Activated T-helper 17 cell treated with anti-CD3 and anti-CD28 coated beads, Interleukin-2, amount 50 U/mL, for 72 hours (primary cell): ENCODE results near the gene EYA2. TPM values are rescaled to one million over a fixed set of nuclear protein-coding genes. Genes with fewer than 3 reads are reported as not detected.

Experiments used
- ATAC-seq: fragments of 150-1000 bp; cut with Tn5 transposase; replicated peaks from 2 replicates; pipeline ENCODE4 v1.10.0; 2021; ENCODE audit warnings: mild to moderate bottlenecking, moderate library complexity
- H3K27ac Mint-ChIP-seq: one replicate; pipeline ENCODE4 v1.8.0; 2022; ENCODE audit warnings: mixed read lengths
- H3K27me3 Mint-ChIP-seq: one replicate; pipeline ENCODE4 v1.8.0; 2022; ENCODE audit warnings: mixed read lengths
- H3K36me3 Mint-ChIP-seq: one replicate; pipeline ENCODE4 v1.8.0; 2022; ENCODE audit warnings: low read depth, mild to moderate bottlenecking, mixed read lengths
- H3K4me1 Mint-ChIP-seq: one replicate; pipeline ENCODE4 v1.8.0; 2022; ENCODE audit warnings: mixed read lengths
- H3K4me3 Mint-ChIP-seq: one replicate; pipeline ENCODE4 v1.8.0; 2022; ENCODE audit warnings: mild to moderate bottlenecking, mixed read lengths
- H3K9me3 Mint-ChIP-seq: one replicate; pipeline ENCODE4 v1.8.0; 2022; ENCODE audit warnings: mixed read lengths
- total RNA-seq, 2 donors: library from RNA; stranded (reverse); gene quantifications; one replicate each; pipeline ENCODE4 v1.2.3, GENCODE V29; 2022

Gene EYA2
- total RNA-seq, 2 donors from 2014 or later: 0.16 TPM; not detected in 1

- Mint-ChIP-seq H3K4me1 (peaks cover 9% of the 10 kb centered on the region), H3K27ac (no peak overlapping the region), H3K36me3 (no peaks in the 10 kb centered on the region), H3K9me3 (peaks cover 9% of the 10 kb centered on the region), H3K27me3 (peaks cover 23% of the 10 kb centered on the region), H3K4me3 (no peak overlapping the region)
- no peak for ATAC-seq
Observed at GRCh38 chr20:46983466-46983865, 88.8 kb downstream of the EYA2 start.

- peaks cover 23% of the 10 kb centered on the region for H3K27me3 Mint-ChIP-seq
- no peak overlapping the region for H3K27ac Mint-ChIP-seq
- ATAC-seq: no peak
- peaks cover 9% of the 10 kb centered on the region for H3K9me3 Mint-ChIP-seq
- peaks cover 6% of the 10 kb centered on the region for H3K4me1 Mint-ChIP-seq
- no peak overlapping the region for H3K4me3 Mint-ChIP-seq
- H3K36me3 Mint-ChIP-seq: no peaks in the 10 kb centered on the region
Observed at GRCh38 chr20:46984405-46984804, 89.8 kb downstream of the EYA2 start.

GRCh38 chr20:46985250-46985649 lies 90.6 kb downstream of the EYA2 start:
- no peak overlapping the region for H3K4me3 Mint-ChIP-seq
- H3K9me3 Mint-ChIP-seq: peaks cover 9% of the 10 kb centered on the region

GRCh38 chr20:46985671-46986070 lies 91.0 kb downstream of the EYA2 start:
- no peak for ATAC-seq
- no peak overlapping the region for H3K27ac Mint-ChIP-seq
- H3K4me3 Mint-ChIP-seq: no peak overlapping the region
- H3K4me1 Mint-ChIP-seq: peaks cover 13% of the 10 kb centered on the region
- no peaks in the 10 kb centered on the region for H3K36me3 Mint-ChIP-seq
- peaks cover 19% of the 10 kb centered on the region for H3K27me3 Mint-ChIP-seq
- peaks cover 9% of the 10 kb centered on the region for H3K9me3 Mint-ChIP-seq

More at GRCh38 chr20:46985250-46985649, 90.6 kb downstream of the EYA2 start:
- H3K27ac Mint-ChIP-seq: no peak overlapping the region
- peaks cover 8% of the 10 kb centered on the region for H3K4me1 Mint-ChIP-seq
- peaks cover 20% of the 10 kb centered on the region for H3K27me3 Mint-ChIP-seq
- ATAC-seq: no peak
- H3K36me3 Mint-ChIP-seq: no peaks in the 10 kb centered on the region

GRCh38 chr20:46987001-46987400 lies 92.4 kb downstream of the EYA2 start:
- H3K9me3 Mint-ChIP-seq: peaks cover 9% of the 10 kb centered on the region
- H3K27me3 Mint-ChIP-seq: peaks cover 16% of the 10 kb centered on the region
- H3K27ac Mint-ChIP-seq: no peak overlapping the region
- no peaks in the 10 kb centered on the region for H3K36me3 Mint-ChIP-seq
- ATAC-seq: no peak
- H3K4me1 Mint-ChIP-seq: peaks cover 20% of the 10 kb centered on the region
- H3K4me3 Mint-ChIP-seq: no peak overlapping the region

- Mint-ChIP-seq H3K27me3 (peaks cover 4% of the 10 kb centered on the region), H3K27ac (peak overlapping the region; percentile 79), H3K9me3 (no peaks in the 10 kb centered on the region), H3K4me3 (peak overlapping the region; percentile 50), H3K36me3 (no peaks in the 10 kb centered on the region), H3K4me1 (peaks cover 36% of the 10 kb centered on the region)
- ATAC-seq: peak; percentile 74
Observed at GRCh38 chr20:46990017-46990595, 95.5 kb downstream of the EYA2 start.

- Mint-ChIP-seq H3K27ac (peak overlapping the region; percentile 79), H3K9me3 (no peaks in the 10 kb centered on the region), H3K36me3 (no peaks in the 10 kb centered on the region), H3K4me3 (peak overlapping the region; percentile 50), H3K4me1 (peaks cover 36% of the 10 kb centered on the region), H3K27me3 (no peaks in the 10 kb centered on the region)
- no peak for ATAC-seq
Observed at GRCh38 chr20:46990596-46991104, 96.0 kb downstream of the EYA2 start.

GRCh38 chr20:46991168-46991567 lies 96.5 kb downstream of the EYA2 start:
- Mint-ChIP-seq H3K27me3 (no peaks in the 10 kb centered on the region), H3K4me1 (peaks cover 36% of the 10 kb centered on the region), H3K27ac (peak overlapping the region; percentile 79), H3K36me3 (no peaks in the 10 kb centered on the region), H3K4me3 (peak overlapping the region; percentile 50), H3K9me3 (no peaks in the 10 kb centered on the region)
- no peak for ATAC-seq

- Mint-ChIP-seq H3K4me3 (no peak overlapping the region), H3K4me1 (peaks cover 36% of the 10 kb centered on the region), H3K36me3 (no peaks in the 10 kb centered on the region), H3K27ac (peak overlapping the region; percentile 26), H3K9me3 (no peaks in the 10 kb centered on the region), H3K27me3 (no peaks in the 10 kb centered on the region)
- ATAC-seq: no peak
Observed at GRCh38 chr20:46991880-46992639, 97.4 kb downstream of the EYA2 start.

- peak overlapping the region; percentile 86 for H3K27ac Mint-ChIP-seq
- H3K27me3 Mint-ChIP-seq: peaks cover 2% of the 10 kb centered on the region
- H3K4me1 Mint-ChIP-seq: peaks cover 36% of the 10 kb centered on the region
Observed at GRCh38 chr20:46992640-46993035, 98.0 kb downstream of the EYA2 start.

GRCh38 chr20:46993465-46994095 lies 98.9 kb downstream of the EYA2 start:
- Mint-ChIP-seq H3K4me1 (peaks cover 36% of the 10 kb centered on the region), H3K4me3 (peak overlapping the region; percentile 42), H3K36me3 (no peaks in the 10 kb centered on the region), H3K27me3 (peaks cover 8% of the 10 kb centered on the region), H3K9me3 (no peaks in the 10 kb centered on the region), H3K27ac (peak overlapping the region; percentile 86)
- no peak for ATAC-seq

More at GRCh38 chr20:46992640-46993035, 98.0 kb downstream of the EYA2 start:
- H3K9me3 Mint-ChIP-seq: no peaks in the 10 kb centered on the region
- no peak overlapping the region for H3K4me3 Mint-ChIP-seq
- no peak for ATAC-seq
- no peaks in the 10 kb centered on the region for H3K36me3 Mint-ChIP-seq

GRCh38 chr20:46994341-46994740 lies 99.7 kb downstream of the EYA2 start:
- Mint-ChIP-seq H3K36me3 (no peaks in the 10 kb centered on the region), H3K9me3 (no peaks in the 10 kb centered on the region), H3K4me1 (peaks cover 36% of the 10 kb centered on the region), H3K27ac (peak overlapping the region; percentile 86), H3K4me3 (peak overlapping the region; percentile 42), H3K27me3 (peaks cover 9% of the 10 kb centered on the region)
- ATAC-seq: peak; percentile 96

GRCh38 chr20:46995561-46996142 lies 101.0 kb downstream of the EYA2 start:
- Mint-ChIP-seq H3K27me3 (peaks cover 9% of the 10 kb centered on the region), H3K9me3 (no peaks in the 10 kb centered on the region), H3K27ac (no peak overlapping the region), H3K4me1 (peaks cover 24% of the 10 kb centered on the region), H3K36me3 (no peaks in the 10 kb centered on the region), H3K4me3 (no peak overlapping the region)
- no peak for ATAC-seq

GRCh38 chr20:46997187-46997586 lies 102.5 kb downstream of the EYA2 start:
- peaks cover 14% of the 10 kb centered on the region for H3K4me1 Mint-ChIP-seq
- H3K27me3 Mint-ChIP-seq: peaks cover 18% of the 10 kb centered on the region
- H3K36me3 Mint-ChIP-seq: no peaks in the 10 kb centered on the region
- no peak overlapping the region for H3K27ac Mint-ChIP-seq
- no peak for ATAC-seq
- H3K4me3 Mint-ChIP-seq: no peak overlapping the region
- no peaks in the 10 kb centered on the region for H3K9me3 Mint-ChIP-seq
